HG03575 (cell line): Measurements from ENCODE around the gene PRSS1.
A peak's percentile ranks its signal among the peaks of the same experiment; 100 is the strongest.
"Not testable (repeated sequence)": the region's sequence is repeated elsewhere in the genome, so short reads cannot be mapped to it uniquely, and the experiment has no call there.

ENCODE experiments used
- ATAC-seq: cut with Tn5 transposase; IDR thresholded peaks from one replicate; pipeline ENCODE4 v1.9.1; 2021; ENCODE audit not compliant: unreplicated experiment, insufficient number of reproducible peaks, low FRiP score; ENCODE audit errors: extremely low read depth

Gene PRSS1

GRCh38 chr7:142770661-142771352 lies 21.5 kb downstream of the PRSS1 start, which contains the start of gene PRSS2:
TSS of gene PRSS2 (plus strand) at chr7:142770970. CDS start at chr7:142770983, 13 bp downstream.
- no peak for ATAC-seq

- peak; percentile 49 for ATAC-seq
Measured at GRCh38 chr7:142771353-142771723, 22.1 kb downstream of the PRSS1 start.

- no peak for ATAC-seq
Measured at GRCh38 chr7:142772051-142772450, 22.8 kb downstream of the PRSS1 start.

- no peak for ATAC-seq
Measured at GRCh38 chr7:142772673-142773072, 23.4 kb downstream of the PRSS1 start.

GRCh38 chr7:142773230-142773629 lies 24.0 kb downstream of the PRSS1 start:
- ATAC-seq = no peak

- ATAC-seq = no peak
Measured at GRCh38 chr7:142773937-142774744, 24.9 kb downstream of the PRSS1 start.

- ATAC-seq = no peak
Measured at GRCh38 chr7:142774826-142775225, 25.6 kb downstream of the PRSS1 start.

- not testable (repeated sequence) for ATAC-seq
Measured at GRCh38 chr7:142775351-142776115, 26.3 kb downstream of the PRSS1 start.

- ATAC-seq = no peak
Measured at GRCh38 chr7:142776206-142776844, 27.1 kb downstream of the PRSS1 start.

- ATAC-seq = not testable (repeated sequence)
Measured at GRCh38 chr7:142776845-142777225, 27.6 kb downstream of the PRSS1 start.

GRCh38 chr7:142777318-142777717 lies 28.0 kb downstream of the PRSS1 start:
- ATAC-seq = no peak

GRCh38 chr7:142782922-142783900 lies 33.9 kb downstream of the PRSS1 start:
- ATAC-seq = peak; percentile 93

GRCh38 chr7:142784096-142784495 lies 34.8 kb downstream of the PRSS1 start:
- no peak for ATAC-seq

GRCh38 chr7:142784716-142785115 lies 35.4 kb downstream of the PRSS1 start:
- ATAC-seq = no peak

- no peak for ATAC-seq
Measured at GRCh38 chr7:142785841-142786250, 36.6 kb downstream of the PRSS1 start.

GRCh38 chr7:142787034-142787768 lies 37.9 kb downstream of the PRSS1 start:
- ATAC-seq = no peak

- ATAC-seq = no peak
Measured at GRCh38 chr7:142787783-142788182, 38.5 kb downstream of the PRSS1 start.
